ENCODE results near the gene KIAA0040.
A peak's percentile ranks its signal among the peaks of the same experiment; 100 is the strongest.

The KIAA0040 gene

GRCh38 chr1:175178056-175178455, 14.5 kb downstream of the KIAA0040 start:
- DNase-seq (ENCODE audit: low spot score): no peak
- TF ChIP-seq CTCF (IDR thresholded peaks at IDR 0.05; ENCODE audit: extremely low read depth, missing control alignments): no peak

DNA sequence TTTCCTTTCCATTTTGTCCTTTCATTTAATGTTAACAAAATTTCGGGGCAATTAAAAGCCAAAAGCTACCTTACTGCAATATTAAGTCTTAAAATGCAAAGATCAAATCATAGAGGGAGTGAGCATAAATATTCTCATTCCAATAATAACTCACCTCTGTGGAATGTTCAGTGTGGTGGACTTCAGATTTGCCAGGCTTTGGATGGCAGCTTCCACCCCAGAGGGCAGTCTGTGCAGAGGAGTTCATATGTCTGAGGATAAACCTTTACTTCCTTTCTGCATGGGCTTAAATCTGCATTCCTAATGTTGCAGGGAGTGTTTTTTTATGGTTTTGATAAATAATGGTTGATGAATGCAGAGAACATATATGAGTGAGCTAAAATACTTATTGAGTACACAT, 16.3 kb downstream of the KIAA0040 start:
- TF ChIP-seq CTCF (IDR thresholded peaks at IDR 0.05; ENCODE audit: extremely low read depth, missing control alignments): no peak
- no peak for DNase-seq (ENCODE audit: low spot score)

DNA sequence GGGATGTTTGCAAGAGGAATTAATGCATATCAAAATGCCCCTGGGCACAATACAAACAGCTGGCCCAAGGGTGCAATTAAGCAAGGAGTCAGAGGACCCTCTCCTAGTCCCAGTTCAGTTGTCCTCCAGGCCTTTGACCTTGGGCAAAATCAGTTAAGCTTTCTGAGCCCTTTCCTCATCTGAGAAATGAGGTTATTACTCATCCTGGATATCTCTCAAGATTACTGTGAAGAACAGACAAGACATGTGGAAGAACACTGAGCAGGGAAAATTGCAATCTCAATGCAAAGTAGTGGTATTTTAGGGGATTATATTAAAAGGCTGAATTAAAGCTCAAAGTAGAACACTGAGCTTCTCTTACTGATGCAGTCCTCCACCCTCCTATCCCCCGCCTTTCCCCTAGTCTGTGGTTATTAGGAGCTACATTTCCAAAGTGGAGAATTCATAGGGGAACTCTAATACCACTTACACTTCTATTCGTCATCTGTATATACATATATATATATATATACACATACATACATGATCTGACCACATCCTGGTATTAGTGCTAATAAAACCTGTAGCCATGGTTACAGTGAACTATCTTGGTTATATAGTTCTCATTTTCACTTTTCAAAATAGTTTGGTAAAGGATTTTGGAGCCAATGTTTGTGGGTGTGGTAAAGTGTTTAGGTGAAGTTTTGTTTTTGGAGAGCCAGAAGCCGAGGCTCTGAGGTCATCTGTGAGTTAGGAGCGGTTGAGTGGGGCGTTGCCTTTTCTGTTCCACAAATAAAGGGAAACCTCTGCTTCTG, 18.1 kb downstream of the KIAA0040 start:
- peak; percentile 44 for DNase-seq (ENCODE audit: low spot score)
- TF ChIP-seq CTCF (IDR thresholded peaks at IDR 0.05; ENCODE audit: extremely low read depth, missing control alignments): no peak

GRCh38 chr1:175173531-175173930, 19.0 kb downstream of the KIAA0040 start:
- TF ChIP-seq CTCF (IDR thresholded peaks at IDR 0.05; ENCODE audit: extremely low read depth, missing control alignments): no peak
- DNase-seq (ENCODE audit: low spot score): no peak

DNA sequence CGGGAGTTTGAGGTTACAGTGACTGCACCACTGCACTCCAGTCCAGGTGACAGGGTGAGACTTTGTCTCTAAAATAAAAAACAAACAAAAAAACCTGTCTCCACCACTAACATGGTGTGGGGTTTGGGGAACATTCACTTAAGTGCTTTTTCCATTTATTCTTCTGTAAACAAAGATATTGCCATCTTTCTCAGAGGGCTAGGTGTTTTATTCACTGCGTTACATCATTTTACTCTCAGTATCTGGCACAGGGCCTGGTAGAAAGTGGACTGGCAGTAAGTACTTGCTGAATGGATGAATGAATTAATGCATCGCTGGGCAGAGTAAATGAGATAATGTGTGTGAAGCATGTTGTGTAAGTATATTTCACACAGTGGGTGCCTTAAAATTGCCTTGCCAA, 20.1 kb downstream of the KIAA0040 start:
- TF ChIP-seq CTCF (IDR thresholded peaks at IDR 0.05; ENCODE audit: extremely low read depth, missing control alignments): no peak
- DNase-seq (ENCODE audit: low spot score): no peak

DNA sequence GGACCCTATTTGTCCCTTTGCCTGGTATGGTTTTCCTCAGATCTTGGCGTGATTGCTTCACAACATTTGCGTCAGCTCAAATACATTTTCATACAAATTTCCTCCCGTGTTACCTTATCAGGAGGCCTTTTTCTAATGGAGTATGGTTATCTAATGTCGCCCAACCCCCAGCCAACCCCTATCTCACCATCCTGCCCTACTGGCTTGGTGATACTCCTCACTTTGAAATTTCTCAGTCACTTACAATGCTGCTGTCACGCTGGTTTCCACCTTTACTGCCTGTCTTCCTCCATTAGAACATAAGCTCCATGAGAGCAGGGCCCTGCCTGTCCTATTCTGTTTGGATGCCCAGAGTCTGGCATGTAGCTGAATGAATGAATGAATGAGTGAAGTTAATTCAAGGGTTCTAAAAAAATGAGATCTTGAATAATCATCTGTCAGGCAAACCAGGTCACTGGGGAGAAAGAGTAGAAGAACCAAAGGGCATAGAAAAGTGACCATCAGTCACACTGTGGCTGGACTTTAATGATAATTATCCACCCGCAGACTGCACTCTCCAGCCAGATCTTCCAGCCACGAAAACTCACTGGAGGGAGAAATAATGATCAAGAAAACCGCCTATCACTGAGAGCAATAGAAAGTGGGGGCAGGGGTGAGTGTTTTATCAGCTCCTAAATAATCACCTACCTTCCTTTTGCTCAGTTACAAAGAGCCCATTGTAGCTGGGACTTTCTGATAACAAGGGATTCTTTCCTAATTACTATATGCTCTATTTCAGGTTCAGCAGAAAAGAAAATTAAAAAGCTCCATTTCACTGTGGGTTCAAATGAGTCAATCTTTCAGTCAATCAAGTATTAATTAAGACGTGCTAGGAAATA, 21.3 kb downstream of the KIAA0040 start:
- DNase-seq (ENCODE audit: low spot score): no peak
- TF ChIP-seq CTCF (IDR thresholded peaks at IDR 0.05; ENCODE audit: extremely low read depth, missing control alignments): no peak
